DND-41 (cell line): ENCODE results near the gene FBXO10.

Source experiments
- CTCF ChIP-seq: IDR thresholded peaks from 2 replicates; pipeline ENCODE4 v1.5.1; 2012; ENCODE audit warnings: borderline replicate concordance, low read length, moderate library complexity, mild to moderate bottlenecking; ENCODE audit not compliant: poor library complexity, severe bottlenecking; ENCODE audit errors: extremely low read depth
- EZH2 ChIP-seq: IDR thresholded peaks from 3 replicates; pipeline ENCODE4 v1.6.1; 2012; ENCODE audit warnings: borderline replicate concordance, low read depth, mild to moderate bottlenecking, moderate library complexity, low read length, inconsistent platforms; ENCODE audit not compliant: severe bottlenecking

DNA sequence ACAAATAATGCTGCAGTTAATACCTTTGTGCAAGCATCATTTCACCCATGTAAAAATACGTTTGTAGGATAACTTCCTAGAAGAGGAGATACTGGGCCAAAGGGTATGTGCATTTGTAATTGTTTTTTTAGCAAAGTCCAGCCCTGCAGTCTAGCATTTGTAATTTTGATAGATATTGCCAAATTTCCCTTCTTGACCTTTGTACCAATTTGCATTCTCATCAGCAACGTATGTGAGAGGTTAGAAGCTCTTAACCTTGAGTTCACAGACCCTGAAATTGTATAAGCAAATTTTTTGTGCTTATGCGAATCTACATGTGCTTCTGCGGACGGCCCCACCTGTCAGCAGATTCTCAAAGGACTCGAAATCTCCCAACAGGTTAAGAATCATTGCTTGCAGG, 34.8 kb upstream of the FBXO10 start:
- TF ChIP-seq CTCF (no peak), EZH2 (no peak)
